HG02642 (cell line): Measurements from ENCODE around the gene RASA3.

Experiments
- ATAC-seq: cut with Tn5 transposase; IDR thresholded peaks from one replicate; pipeline ENCODE4 v1.9.1; 2021; ENCODE audit warnings: mild to moderate bottlenecking; ENCODE audit not compliant: unreplicated experiment, poor library complexity

The RASA3 gene

DNA sequence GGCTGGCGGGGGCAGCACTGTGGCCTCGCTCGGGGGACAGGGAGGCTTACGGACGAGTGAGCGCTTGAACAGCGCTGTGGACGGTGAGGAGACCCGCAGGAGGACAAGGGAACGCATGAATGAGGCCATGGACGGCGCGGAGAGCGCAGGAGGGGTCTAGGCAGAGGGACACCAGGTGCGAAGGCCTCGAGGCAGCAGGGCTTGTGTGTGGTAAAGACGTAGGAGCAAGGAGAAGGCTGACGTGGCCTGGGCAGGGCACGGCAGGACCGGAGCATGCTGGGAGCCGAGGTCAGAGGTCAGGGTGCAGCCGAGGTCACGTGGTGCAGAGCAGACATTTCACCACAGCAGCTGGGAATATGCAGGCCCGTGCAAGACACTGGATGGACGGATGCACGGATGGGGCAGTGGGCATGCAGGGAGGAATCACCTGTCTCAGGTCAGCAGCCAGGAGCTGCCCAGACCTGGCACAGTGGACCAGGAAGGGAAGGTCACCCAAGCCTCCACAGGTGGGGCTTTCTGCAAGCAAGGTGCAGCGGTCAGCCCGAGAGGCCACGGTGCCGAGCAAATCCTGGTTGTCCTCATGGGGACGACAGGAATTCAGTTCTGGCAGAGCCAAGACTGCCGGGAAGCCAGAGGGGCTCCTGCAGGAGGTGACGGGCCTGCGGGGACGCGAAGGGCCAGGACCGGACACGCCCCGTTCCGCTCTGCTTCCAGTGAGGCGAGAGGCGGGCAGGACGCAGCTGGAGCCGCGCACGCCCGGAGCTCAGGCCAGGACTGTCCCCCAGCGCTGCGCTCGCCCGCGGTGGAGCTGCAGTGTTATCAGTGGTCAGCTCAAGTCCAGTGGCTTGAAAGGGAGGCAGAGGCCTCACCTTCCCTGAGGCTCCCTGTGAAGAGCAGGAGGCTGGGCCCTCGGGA, 72.2 kb downstream of the RASA3 start:
- ATAC-seq: no peak

GRCh38 chr13:114059428-114059827, 73.0 kb downstream of the RASA3 start:
- ATAC-seq: no peak

GRCh38 chr13:114058051-114058867, 74.2 kb downstream of the RASA3 start:
- ATAC-seq: no peak

DNA sequence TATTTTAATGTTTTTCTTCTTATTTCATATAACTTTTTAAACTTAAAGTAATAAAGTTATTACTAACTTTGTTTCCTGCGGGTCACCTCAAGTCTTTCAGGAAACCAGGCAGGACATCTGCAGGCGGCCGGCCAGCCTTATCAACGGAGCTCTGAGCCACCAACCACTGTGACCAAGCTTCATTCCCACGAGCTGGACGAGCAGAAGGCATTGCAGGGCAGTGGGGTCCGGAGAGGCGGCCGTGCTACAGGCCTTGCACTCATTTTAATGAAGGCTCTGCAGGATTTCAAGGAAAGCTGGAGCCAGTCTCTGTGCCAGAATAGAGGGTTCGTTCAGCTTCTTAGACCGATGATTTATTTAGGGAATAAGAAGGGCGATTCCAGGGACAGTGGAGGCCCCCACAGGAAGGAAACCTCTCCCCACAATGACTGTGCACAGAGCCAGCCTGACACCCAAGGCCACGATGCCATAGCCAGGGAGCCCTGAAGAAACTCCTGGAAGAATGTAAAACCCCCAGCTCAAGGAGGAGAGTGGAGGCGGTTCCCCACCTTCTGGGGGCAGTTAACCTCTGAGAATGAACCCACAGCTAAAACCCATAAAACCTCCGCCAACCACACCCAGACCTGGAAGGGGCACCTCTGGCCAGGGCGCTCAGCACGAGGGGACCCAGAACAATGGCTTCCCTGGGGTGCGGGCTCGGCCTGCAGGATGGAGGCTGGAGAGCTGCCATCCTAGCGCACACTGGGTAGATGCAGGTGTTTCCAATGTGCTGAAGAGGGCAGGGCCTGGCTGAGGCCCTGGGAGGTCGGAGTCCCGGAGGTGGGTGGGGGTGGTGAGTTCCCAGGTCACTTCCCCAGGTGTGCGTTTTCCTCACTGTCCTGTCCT, 75.0 kb downstream of the RASA3 start:
- ATAC-seq: no peak

- ATAC-seq: no peak
Measured at GRCh38 chr13:114056205-114057013, 76.0 kb downstream of the RASA3 start.

DNA sequence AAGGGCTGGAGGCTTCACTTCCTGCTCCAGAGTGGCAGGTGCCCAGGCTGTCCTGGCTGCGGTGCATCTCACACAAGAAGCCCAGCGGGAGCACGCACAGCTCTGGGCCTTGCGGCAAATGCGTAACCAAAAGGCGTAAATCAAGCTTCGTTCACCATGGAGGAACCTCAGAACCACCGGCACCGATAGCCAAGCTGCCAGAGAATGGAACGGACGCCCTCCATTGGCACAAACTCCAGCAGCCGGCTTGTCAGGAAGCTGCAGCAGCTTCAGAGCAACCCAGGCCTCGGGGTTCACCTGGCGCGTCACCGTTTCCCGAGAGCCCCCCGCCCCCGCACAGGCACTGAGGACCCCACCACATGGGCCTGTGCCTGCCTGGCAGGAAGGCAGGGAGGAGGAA, 76.7 kb downstream of the RASA3 start:
- no peak for ATAC-seq

GRCh38 chr13:114054830-114055439, 77.5 kb downstream of the RASA3 start:
- ATAC-seq: no peak

- ATAC-seq: no peak
Measured at GRCh38 chr13:114054264-114054663, 78.2 kb downstream of the RASA3 start.

GRCh38 chr13:114053026-114053425, 79.4 kb downstream of the RASA3 start:
- ATAC-seq: no peak

GRCh38 chr13:114050536-114051450, 81.6 kb downstream of the RASA3 start:
- no peak for ATAC-seq

GRCh38 chr13:114049626-114050101, 82.8 kb downstream of the RASA3 start:
- no peak for ATAC-seq

- ATAC-seq: peak; percentile 58
Measured at GRCh38 chr13:114049026-114049425, 83.4 kb downstream of the RASA3 start.

- ATAC-seq: no peak
Measured at GRCh38 chr13:114048443-114048842, 84.0 kb downstream of the RASA3 start.

GRCh38 chr13:114047358-114047881, 85.0 kb downstream of the RASA3 start:
- peak; percentile 68 for ATAC-seq

GRCh38 chr13:114046431-114046975, 85.9 kb downstream of the RASA3 start:
- no peak for ATAC-seq

- no peak for ATAC-seq
Measured at GRCh38 chr13:114045113-114045735, 87.2 kb downstream of the RASA3 start.

- no peak for ATAC-seq
Measured at GRCh38 chr13:114044486-114044885, 87.9 kb downstream of the RASA3 start.
